GM23338 (cell line): ENCODE results near the gene SGCD. TPM values are rescaled to one million over a fixed set of nuclear protein-coding genes. Genes with fewer than 3 reads are reported as not detected.

Experiments
- ATAC-seq: fragments of 200-7000 bp; cut with Tn5 transposase; 3 replicates; pipeline ENCODE4 v1.9.1; 2020
- DNase-seq: peaks from one replicate; pipeline ENCODE4 v3.0.0-alpha.2; 2015; ENCODE audit warnings: low spot score
- H2AFZ ChIP-seq: fragments of 200-600 bp; sonication (generic); 2 replicates; pipeline ENCODE4 v1.8.0; 2016; ENCODE audit warnings: antibody characterized with exemption, mild to moderate bottlenecking, moderate library complexity
- H3F3A ChIP-seq: fragments of 200-600 bp; sonication (generic); replicated peaks from 2 replicates; pipeline ENCODE4 v1.8.0; 2017; ENCODE audit warnings: antibody characterized with exemption, mixed run types, low read depth
- H3K27ac ChIP-seq: fragments of 200-600 bp; sonication (generic); 2 replicates; pipeline ENCODE4 v1.6.1; 2016; ENCODE audit warnings: low read depth
- H3K27me3 ChIP-seq: fragments of 200-600 bp; sonication (generic); 2 replicates; pipeline ENCODE4 v1.8.0; 2016; ENCODE audit warnings: mild to moderate bottlenecking, mixed run types, moderate library complexity; ENCODE audit not compliant: insufficient read depth
- H3K36me3 ChIP-seq: fragments of 200-600 bp; sonication (generic); 2 replicates; pipeline ENCODE4 v1.8.0; 2016; ENCODE audit warnings: mild to moderate bottlenecking; ENCODE audit not compliant: insufficient read depth
- H3K4me1 ChIP-seq: fragments of 200-600 bp; sonication (generic); 2 replicates; pipeline ENCODE4 v1.8.0; 2016; ENCODE audit warnings: mild to moderate bottlenecking, moderate library complexity; ENCODE audit not compliant: insufficient read depth
- H3K4me2 ChIP-seq: fragments of 200-600 bp; sonication (generic); 2 replicates; pipeline ENCODE4 v1.7.1; 2017; ENCODE audit warnings: mixed run types
- H3K4me3 ChIP-seq: fragments of 200-600 bp; sonication (generic); 2 replicates; pipeline ENCODE4 v1.6.1; 2016; ENCODE audit warnings: mixed run types
- H3K79me2 ChIP-seq: fragments of 200-600 bp; sonication (generic); replicated peaks from 2 replicates; pipeline ENCODE4 v1.8.0; 2017; ENCODE audit warnings: mild to moderate bottlenecking; ENCODE audit not compliant: insufficient read depth
- H3K9me2 ChIP-seq: fragments of 200-600 bp; sonication (generic); 2 replicates; pipeline ENCODE4 v1.8.0; 2017; ENCODE audit not compliant: insufficient read depth
- H4K20me1 ChIP-seq: fragments of 200-600 bp; sonication (generic); replicated peaks from 2 replicates; pipeline ENCODE4 v1.8.0; 2017; ENCODE audit warnings: mild to moderate bottlenecking; ENCODE audit not compliant: insufficient read depth
- H3K27ac Mint-ChIP-seq: 2 replicates; pipeline ENCODE4 v1.8.0; 2020; ENCODE audit warnings: inconsistent platforms, mild to moderate bottlenecking, moderate library complexity, mixed read lengths
- H3K27me3 Mint-ChIP-seq: 3 replicates; pipeline ENCODE4 v1.8.0; 2022; ENCODE audit warnings: low read depth, mild to moderate bottlenecking, moderate library complexity, mixed read lengths, inconsistent platforms; ENCODE audit not compliant: insufficient read depth, poor library complexity
- H3K36me3 Mint-ChIP-seq: 3 replicates; pipeline ENCODE4 v1.8.0; 2021; ENCODE audit warnings: low read depth, mild to moderate bottlenecking, inconsistent platforms, moderate library complexity, mixed read lengths
- H3K4me1 Mint-ChIP-seq: 3 replicates; pipeline ENCODE4 v1.8.0; 2020; ENCODE audit warnings: mild to moderate bottlenecking, inconsistent platforms, mixed read lengths
- H3K4me3 Mint-ChIP-seq: 3 replicates; pipeline ENCODE4 v1.8.0; 2021; ENCODE audit warnings: moderate library complexity, mild to moderate bottlenecking, inconsistent platforms, mixed read lengths
- H3K9me3 Mint-ChIP-seq: 3 replicates; pipeline ENCODE4 v1.8.0; 2020; ENCODE audit warnings: moderate library complexity, mild to moderate bottlenecking, inconsistent platforms, mixed read lengths
- CREB1 ChIP-seq: fragments of 250-450 bp; sonication (Bioruptor Pico); IDR thresholded peaks from 2 replicates; pipeline ENCODE4 v1.5.0; 2020; ENCODE audit warnings: low read depth, mild to moderate bottlenecking, moderate library complexity
- CTCF ChIP-seq, 2 experiments: fragments of 200-600 bp in 1 of 2; sonication (generic) in 1 of 2; conservative IDR thresholded peaks; 2 replicates each; pipeline versions ENCODE4 v1.5.1 to v1.6.1; 2016 to 2017; ENCODE audit warnings: antibody characterized with exemption in 2 of 2, low read depth in 2 of 2, mild to moderate bottlenecking in 2 of 2, moderate library complexity in 1 of 2
- ETS1 ChIP-seq: IDR thresholded peaks from 2 replicates; pipeline ENCODE4 v1.6.1; 2016; ENCODE audit warnings: antibody characterized with exemption
- EZH2 ChIP-seq: fragments of 200-600 bp; sonication (generic); IDR thresholded peaks from one replicate; pipeline ENCODE4 v1.8.0; 2017; ENCODE audit warnings: antibody characterized with exemption, mild to moderate bottlenecking, low read depth; ENCODE audit not compliant: unreplicated experiment
- EZH2phosphoT487 ChIP-seq: fragments of 200-600 bp; sonication (generic); IDR thresholded peaks from one replicate; pipeline ENCODE4 v1.8.1; 2018; ENCODE audit warnings: antibody characterized with exemption; ENCODE audit not compliant: unreplicated experiment
- JUNB ChIP-seq: IDR thresholded peaks from one replicate; pipeline ENCODE4 v1.6.1; 2016; ENCODE audit warnings: antibody characterized with exemption; ENCODE audit not compliant: unreplicated experiment
- NANOG ChIP-seq: IDR thresholded peaks from 2 replicates; pipeline ENCODE4 v1.6.1; 2016; ENCODE audit warnings: antibody characterized with exemption, borderline replicate concordance
- POLR2AphosphoS5 ChIP-seq: IDR thresholded peaks from 2 replicates; pipeline ENCODE4 v1.6.1; 2016; ENCODE audit warnings: antibody characterized with exemption, low read depth
- REST ChIP-seq: IDR thresholded peaks from one replicate; pipeline ENCODE4 v1.6.1; 2018; ENCODE audit warnings: antibody characterized with exemption; ENCODE audit not compliant: unreplicated experiment
- STAT1 ChIP-seq: IDR thresholded peaks from one replicate; pipeline ENCODE4 v1.6.1; 2016; ENCODE audit warnings: antibody characterized with exemption; ENCODE audit not compliant: unreplicated experiment
- ZNF114 ChIP-seq: fragments of 250-450 bp; sonication (Bioruptor Pico); IDR thresholded peaks from 2 replicates; pipeline ENCODE4 v1.5.0; 2020; ENCODE audit warnings: mild to moderate bottlenecking, moderate library complexity
- ZNF331 ChIP-seq: fragments of 250-450 bp; sonication (Bioruptor Pico); IDR thresholded peaks from 2 replicates; pipeline ENCODE4 v1.5.0; 2020; ENCODE audit warnings: low read depth, mild to moderate bottlenecking, moderate library complexity
- polyA plus RNA-seq: library from polyadenylated mRNA; unstranded; fragments of >200 nt; fragmentation: Nextera tagmentation; extraction: Ambion mirVana; gene quantifications from 2 replicates; pipeline ENCODE4 v1.2.1, GENCODE V29; 2016
- total RNA-seq: library from RNA; depleted of rRNA; stranded (reverse); fragments of >200 nt; shearing (Covaris generic); gene quantifications from 2 replicates; pipeline ENCODE4 v1.2.3, GENCODE V29; 2014

The SGCD gene
- total and polyA plus RNA-seq, 2 experiments from 2014 or later = 0.03 to 0.05 TPM

- H3K27me3 ChIP-seq = no peaks in the 10 kb centered on the region
Measured at GRCh38 chr5:156367597-156367996, 40.6 kb downstream of the SGCD start.

GRCh38 chr5:156375895-156376495, 49.0 kb downstream of the SGCD start:
- Histone ChIP-seq H3K36me3 (no peaks in the 10 kb centered on the region), H3K4me1 (no peaks in the 10 kb centered on the region), H3K79me2 (no peaks in the 10 kb centered on the region), H3K27me3 (no peaks in the 10 kb centered on the region), H3K27ac (no peak overlapping the region), H2AFZ (no peak overlapping the region), H3K4me3 (no peak overlapping the region), H4K20me1 (no peaks in the 10 kb centered on the region), H3F3A (no peaks in the 10 kb centered on the region), H3K9me2 (no peaks in the 10 kb centered on the region), H3K4me2 (no peak overlapping the region)
- no peaks in the 10 kb centered on the region for H3K36me3 Mint-ChIP-seq
- no peak for ATAC-seq
- no peaks in the 10 kb centered on the region for H3K27me3 Mint-ChIP-seq
- no peak overlapping the region for H3K27ac Mint-ChIP-seq
- H3K9me3 Mint-ChIP-seq = no peaks in the 10 kb centered on the region
- H3K4me3 Mint-ChIP-seq = no peak overlapping the region
- DNase-seq = no peak
- no peaks in the 10 kb centered on the region for H3K4me1 Mint-ChIP-seq
- TF ChIP-seq NANOG = no peak
- TF ChIP-seq EZH2 = no peak
- TF ChIP-seq CTCF (conservative IDR thresholded peaks at IDR 0.05; ENCODE audit: low read depth in 2 of 2) = no peak
- no peak for TF ChIP-seq JUNB
- TF ChIP-seq CREB1 (CRISPR knock-in tag) = no peak
- no peak for TF ChIP-seq EZH2phosphoT487
- TF ChIP-seq ZNF331 = no peak
- no peak for TF ChIP-seq STAT1
- no peak for TF ChIP-seq ETS1
- no peak for TF ChIP-seq ZNF114 (CRISPR knock-in tag)
- no peak for TF ChIP-seq REST
- TF ChIP-seq POLR2AphosphoS5 = no peak

More at GRCh38 chr5:156367597-156367996, 40.6 kb downstream of the SGCD start:
- Histone ChIP-seq H4K20me1 (no peaks in the 10 kb centered on the region), H3K27ac (no peak overlapping the region), H3F3A (no peaks in the 10 kb centered on the region), H3K4me2 (no peak overlapping the region), H3K4me1 (no peaks in the 10 kb centered on the region), H3K9me2 (no peaks in the 10 kb centered on the region), H3K4me3 (no peak overlapping the region), H2AFZ (no peak overlapping the region; the same call in 1 of the 2 replicates), H3K79me2 (no peaks in the 10 kb centered on the region), H3K36me3 (no peaks in the 10 kb centered on the region)
- ATAC-seq (peak; percentile 54; the same call in 2 of the 3 replicates), DNase-seq (peak; percentile 17)
- H3K27me3 Mint-ChIP-seq = no peaks in the 10 kb centered on the region
- no peaks in the 10 kb centered on the region for H3K4me1 Mint-ChIP-seq
- no peaks in the 10 kb centered on the region for H3K36me3 Mint-ChIP-seq
- H3K4me3 Mint-ChIP-seq = no peak overlapping the region
- no peak overlapping the region for H3K27ac Mint-ChIP-seq
- no peak for TF ChIP-seq ZNF331
- no peak for TF ChIP-seq CREB1 (CRISPR knock-in tag)
- TF ChIP-seq EZH2phosphoT487 = no peak
- no peaks in the 10 kb centered on the region for H3K9me3 Mint-ChIP-seq
